PC-3 (cell line): ENCODE data around the gene MAD1L1. TPM values are rescaled to one million over a fixed set of nuclear protein-coding genes. Genes with fewer than 3 reads are reported as not detected.

Experiments used
- ATAC-seq: fragments of 200-7000 bp; cut with Tn5 transposase; 2 replicates; pipeline ENCODE4 v1.9.1; 2020; ENCODE audit warnings: mild to moderate bottlenecking, moderate library complexity
- BruUV-seq: library from RNA; stranded (reverse); fragments of 400-500 nt; replicated peaks from 2 replicates; lab custom pipeline; 2021; lab: Mats Ljungman, UMichigan
- CTCF ChIA-PET: fragments of 300-600 bp; sonication (Branson Sonifier 250); formaldehyde crosslinking; loops from one replicate; lab custom pipeline; 2022; ENCODE audit warnings: antibody characterized with exemption; lab: Charles Lee
- POLR2A ChIA-PET: fragments of 300-600 bp; sonication (Branson Sonifier 250); formaldehyde crosslinking; loops from one replicate; lab custom pipeline; 2022; ENCODE audit warnings: antibody characterized with exemption; ENCODE audit not compliant: unreplicated experiment; lab: Charles Lee
- DNase-seq: peaks from one replicate; pipeline ENCODE4 v3.0.0-alpha.2; 2015
- H2AFZ ChIP-seq: fragments of 300-600 bp; sonication (generic); 2 replicates; pipeline ENCODE4 v1.6.0; 2016; ENCODE audit warnings: antibody characterized with exemption, low read length
- H3F3A ChIP-seq: fragments of 300-600 bp; sonication (generic); one replicate; pipeline ENCODE4 v1.6.0; 2017; ENCODE audit warnings: antibody characterized with exemption, low read length, control low read depth, mild to moderate bottlenecking; ENCODE audit not compliant: unreplicated experiment
- H3K27ac ChIP-seq: fragments of 300-600 bp; sonication (generic); 2 replicates; pipeline ENCODE4 v1.5.1; 2016; ENCODE audit warnings: mild to moderate bottlenecking, low read length
- H3K27me3 ChIP-seq: fragments of 300-600 bp; sonication (generic); 2 replicates; pipeline ENCODE4 v1.6.1; 2016; ENCODE audit warnings: low read length, mixed read lengths
- H3K36me3 ChIP-seq: fragments of 300-600 bp; sonication (generic); 2 replicates; pipeline ENCODE4 v1.6.1; 2016; ENCODE audit warnings: low read depth, mixed run types, low read length, mixed read lengths
- H3K4me1 ChIP-seq: fragments of 300-600 bp; sonication (generic); 2 replicates; pipeline ENCODE4 v1.5.1; 2016; ENCODE audit warnings: low read length; ENCODE audit not compliant: insufficient read depth
- H3K4me2 ChIP-seq: fragments of 300-600 bp; sonication (generic); 2 replicates; pipeline ENCODE4 v1.6.0; 2016; ENCODE audit warnings: low read length
- H3K4me3 ChIP-seq: fragments of 300-600 bp; sonication (generic); 2 replicates; pipeline ENCODE4 v1.5.1; 2016; ENCODE audit warnings: mild to moderate bottlenecking, low read length, mixed read lengths
- H3K79me2 ChIP-seq: fragments of 300-600 bp; sonication (generic); 2 replicates; pipeline ENCODE4 v1.6.1; 2017; ENCODE audit warnings: low read length, mixed read lengths
- H3K9ac ChIP-seq: fragments of 300-600 bp; sonication (generic); 2 replicates; pipeline ENCODE4 v1.6.0; 2016; ENCODE audit warnings: mild to moderate bottlenecking, low read length
- H3K9me2 ChIP-seq: fragments of 300-600 bp; sonication (generic); replicated peaks from 2 replicates; pipeline ENCODE4 v1.6.1; 2016; ENCODE audit warnings: mixed run types, low read length, mixed read lengths
- H3K9me3 ChIP-seq: fragments of 300-600 bp; sonication (generic); 2 replicates; pipeline ENCODE4 v1.6.1; 2016; ENCODE audit warnings: low read length, mixed read lengths
- H4K20me1 ChIP-seq: fragments of 300-600 bp; sonication (generic); 2 replicates; pipeline ENCODE4 v1.6.1; 2016; ENCODE audit warnings: low read length, mixed read lengths
- EZH2 ChIP-seq: fragments of 300-600 bp; sonication (generic); IDR thresholded peaks from one replicate; pipeline ENCODE4 v1.6.1; 2017; ENCODE audit warnings: antibody characterized with exemption, mild to moderate bottlenecking, low read length; ENCODE audit not compliant: unreplicated experiment
- EZH2phosphoT487 ChIP-seq: fragments of 300-600 bp; sonication (generic); IDR thresholded peaks from 2 replicates; pipeline ENCODE4 v1.6.1; 2018; ENCODE audit warnings: mild to moderate bottlenecking, antibody characterized with exemption, low read length, borderline replicate concordance
- intact Hi-C: fragments of 100-400 bp; cut with micrococcal nuclease; formaldehyde crosslinking; loops from 2 replicates; pipeline ENCODE4 v1.9.0; 2023
- total RNA-seq: library from RNA; depleted of rRNA; stranded (reverse); fragments of >200 nt; gene quantifications from 2 replicates; pipeline ENCODE4 v1.2.3, GENCODE V29; 2014
- TF ChIP-seq, protein P1 (sequence below): fragments of 300-600 bp; sonication (generic); conservative IDR thresholded peaks from 2 replicates; pipeline ENCODE4 v1.5.1; 2017; ENCODE audit warnings: antibody characterized with exemption, low read depth, mild to moderate bottlenecking, low read length

MAD1L1 gene
- total RNA-seq, 1 experiment from 2014 or later: 88.4 TPM

DNA sequence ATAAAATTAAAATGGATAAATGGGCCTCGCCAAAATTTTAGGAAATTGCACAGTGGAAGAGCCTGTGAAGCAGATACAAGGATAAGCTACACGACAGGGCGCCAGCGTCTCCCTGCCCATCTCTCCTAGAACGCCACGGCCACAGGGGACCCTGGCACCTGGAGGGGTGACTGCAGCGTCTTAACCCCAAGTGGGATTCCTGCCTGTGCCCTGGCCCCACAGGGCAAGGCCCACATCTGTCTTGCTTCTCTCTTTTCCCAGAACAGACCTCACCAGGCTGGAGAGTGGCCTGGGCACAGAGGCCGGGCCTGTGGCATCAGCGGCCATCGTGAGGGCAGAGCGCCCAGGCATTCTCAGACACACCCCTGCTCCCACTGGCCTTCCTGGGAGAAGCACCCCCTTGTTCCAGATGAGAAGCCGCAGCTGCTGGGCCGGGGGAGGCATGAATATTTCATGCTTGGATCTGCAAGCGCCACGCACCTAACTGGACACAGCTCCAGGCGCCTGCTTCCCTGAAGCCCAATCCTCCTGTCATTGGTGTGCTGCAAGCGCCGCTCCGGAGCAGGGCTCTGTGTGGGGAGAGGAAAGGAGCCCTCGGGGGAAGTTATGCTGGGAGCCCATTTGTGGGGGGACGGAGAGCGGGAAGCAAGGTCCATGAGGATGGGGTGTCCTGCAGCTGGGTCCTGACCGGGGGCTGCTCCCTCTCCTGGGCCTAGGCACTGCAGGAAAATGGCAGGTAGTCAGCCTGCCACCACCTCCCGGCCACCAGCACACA lies 409.2 kb downstream of the MAD1L1 start:
- ChIA-PET CTCF (no interaction called here), POLR2A (no interaction called here)
- no peak for TF ChIP-seq EZH2phosphoT487
- TF ChIP-seq, protein P1, sequence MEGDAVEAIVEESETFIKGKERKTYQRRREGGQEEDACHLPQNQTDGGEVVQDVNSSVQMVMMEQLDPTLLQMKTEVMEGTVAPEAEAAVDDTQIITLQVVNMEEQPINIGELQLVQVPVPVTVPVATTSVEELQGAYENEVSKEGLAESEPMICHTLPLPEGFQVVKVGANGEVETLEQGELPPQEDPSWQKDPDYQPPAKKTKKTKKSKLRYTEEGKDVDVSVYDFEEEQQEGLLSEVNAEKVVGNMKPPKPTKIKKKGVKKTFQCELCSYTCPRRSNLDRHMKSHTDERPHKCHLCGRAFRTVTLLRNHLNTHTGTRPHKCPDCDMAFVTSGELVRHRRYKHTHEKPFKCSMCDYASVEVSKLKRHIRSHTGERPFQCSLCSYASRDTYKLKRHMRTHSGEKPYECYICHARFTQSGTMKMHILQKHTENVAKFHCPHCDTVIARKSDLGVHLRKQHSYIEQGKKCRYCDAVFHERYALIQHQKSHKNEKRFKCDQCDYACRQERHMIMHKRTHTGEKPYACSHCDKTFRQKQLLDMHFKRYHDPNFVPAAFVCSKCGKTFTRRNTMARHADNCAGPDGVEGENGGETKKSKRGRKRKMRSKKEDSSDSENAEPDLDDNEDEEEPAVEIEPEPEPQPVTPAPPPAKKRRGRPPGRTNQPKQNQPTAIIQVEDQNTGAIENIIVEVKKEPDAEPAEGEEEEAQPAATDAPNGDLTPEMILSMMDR: no peak
- no peak for TF ChIP-seq EZH2

DNA sequence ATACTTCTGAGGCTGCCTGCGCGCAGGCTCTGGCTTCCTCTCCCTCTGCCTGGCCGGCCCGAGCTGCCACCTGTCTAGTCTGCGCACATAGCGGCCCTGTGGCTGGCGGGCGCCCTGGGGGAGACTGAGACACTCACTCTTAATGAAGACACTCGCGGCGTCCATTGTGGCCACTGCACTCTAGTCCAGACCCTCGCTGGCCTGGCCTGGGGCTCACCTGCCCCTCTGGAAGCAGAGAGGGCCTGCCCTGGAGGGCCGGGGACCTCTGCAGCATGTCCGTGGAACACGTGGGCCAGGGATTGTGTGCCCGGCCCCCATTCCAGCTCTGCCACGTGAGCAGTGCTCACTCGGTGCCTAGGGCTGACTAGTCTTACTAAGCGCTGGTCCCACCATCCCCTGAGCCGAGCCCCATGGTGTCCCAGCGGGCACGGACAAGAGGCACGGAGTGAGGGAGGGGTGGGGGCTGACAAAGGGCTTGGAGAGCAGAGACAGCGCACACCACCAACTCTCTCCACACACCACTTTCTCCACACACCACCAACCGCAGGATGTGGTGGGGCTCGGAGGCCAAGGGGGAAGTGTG lies 413.4 kb downstream of the MAD1L1 start:
- Histone ChIP-seq H3K79me2 (no peaks in the 10 kb centered on the region), H3K9me2 (no peaks in the 10 kb centered on the region), H3K27me3 (no peaks in the 10 kb centered on the region), H3K4me1 (no peaks in the 10 kb centered on the region), H3K27ac (no peak overlapping the region), H3K9ac (no peak overlapping the region), H3K4me3 (no peak overlapping the region), H3K4me2 (no peak overlapping the region), H4K20me1 (no peaks in the 10 kb centered on the region), H3K9me3 (no peaks in the 10 kb centered on the region), H2AFZ (no peak overlapping the region), H3K36me3 (no peaks in the 10 kb centered on the region), H3F3A (no peaks in the 10 kb centered on the region)
- ChIA-PET CTCF (no interaction called here), POLR2A (no interaction called here)
- intact Hi-C loops: no loop called here
- no peak for DNase-seq
- no peak for ATAC-seq
- no TSS peak for BruUV-seq
- TF ChIP-seq EZH2 (no peak), EZH2phosphoT487 (no peak)
- TF ChIP-seq, protein P1: no peak

More for the DNA sequence above, 409.2 kb downstream of the MAD1L1 start:
- H3K9me2 ChIP-seq: no peaks in the 10 kb centered on the region
- no peaks in the 10 kb centered on the region for H3K36me3 ChIP-seq
- intact Hi-C loops: loop anchor here (5.0 kb wide), 1 partner anchor 234 kb away; no protein-coding TSS in a partner anchor
- no peaks in the 10 kb centered on the region for H3K79me2 ChIP-seq
- no peak overlapping the region for H3K27ac ChIP-seq
- H3F3A ChIP-seq: no peaks in the 10 kb centered on the region
- ATAC-seq (no peak), DNase-seq (no peak)
- no peak overlapping the region for H3K4me3 ChIP-seq
- no peak overlapping the region for H2AFZ ChIP-seq
- no peak overlapping the region for H3K9ac ChIP-seq
- no peaks in the 10 kb centered on the region for H3K4me1 ChIP-seq
- BruUV-seq: no TSS peak
- H3K4me2 ChIP-seq: no peak overlapping the region
- no peaks in the 10 kb centered on the region for H3K9me3 ChIP-seq
- no peaks in the 10 kb centered on the region for H3K27me3 ChIP-seq
- H4K20me1 ChIP-seq: no peaks in the 10 kb centered on the region
